ENCODE data around the gene SAMD14.

SAMD14 gene

GRCh38 chr17:50099003-50099402 is 31.0 kb downstream of the SAMD14 start:
- no peaks in the 10 kb centered on the region for H3K36me3 Mint-ChIP-seq (ENCODE audit: low read depth)
- no peak overlapping the region for H3K27ac Mint-ChIP-seq
- no peaks in the 10 kb centered on the region for H3K9me3 Mint-ChIP-seq
- H3K27me3 Mint-ChIP-seq (ENCODE audit: low read depth): no peaks in the 10 kb centered on the region
- H3K4me1 Mint-ChIP-seq (ENCODE audit: low read depth): peaks cover 20% of the 10 kb centered on the region
- H3K4me3 Mint-ChIP-seq: no peak overlapping the region
- no peak for DNase-seq (ENCODE audit: low spot score)

- DNase-seq (ENCODE audit: low spot score): no peak
- Mint-ChIP-seq H3K4me1 (ENCODE audit: low read depth) (peaks cover 20% of the 10 kb centered on the region), H3K27ac (no peak overlapping the region), H3K36me3 (ENCODE audit: low read depth) (no peaks in the 10 kb centered on the region), H3K9me3 (no peaks in the 10 kb centered on the region), H3K4me3 (no peak overlapping the region), H3K27me3 (ENCODE audit: low read depth) (no peaks in the 10 kb centered on the region)
Measured at GRCh38 chr17:50098583-50098982, 31.4 kb downstream of the SAMD14 start.

GRCh38 chr17:50097926-50098325 is 32.0 kb downstream of the SAMD14 start:
- DNase-seq (ENCODE audit: low spot score): no peak
- H3K27ac Mint-ChIP-seq: no peak overlapping the region
- H3K9me3 Mint-ChIP-seq: no peaks in the 10 kb centered on the region
- no peak overlapping the region for H3K4me3 Mint-ChIP-seq
- H3K36me3 Mint-ChIP-seq (ENCODE audit: low read depth): no peaks in the 10 kb centered on the region
- no peaks in the 10 kb centered on the region for H3K27me3 Mint-ChIP-seq (ENCODE audit: low read depth)
- peaks cover 20% of the 10 kb centered on the region for H3K4me1 Mint-ChIP-seq (ENCODE audit: low read depth)

GRCh38 chr17:50097455-50097854 is 32.5 kb downstream of the SAMD14 start:
- DNase-seq (ENCODE audit: low spot score): no peak
- H3K27me3 Mint-ChIP-seq (ENCODE audit: low read depth): no peaks in the 10 kb centered on the region
- peaks cover 20% of the 10 kb centered on the region for H3K4me1 Mint-ChIP-seq (ENCODE audit: low read depth)
- no peak overlapping the region for H3K4me3 Mint-ChIP-seq
- no peaks in the 10 kb centered on the region for H3K36me3 Mint-ChIP-seq (ENCODE audit: low read depth)
- no peak overlapping the region for H3K27ac Mint-ChIP-seq
- no peaks in the 10 kb centered on the region for H3K9me3 Mint-ChIP-seq

- no peak for DNase-seq (ENCODE audit: low spot score)
- Mint-ChIP-seq H3K4me1 (ENCODE audit: low read depth) (peaks cover 20% of the 10 kb centered on the region), H3K27ac (no peak overlapping the region), H3K4me3 (no peak overlapping the region), H3K9me3 (no peaks in the 10 kb centered on the region), H3K27me3 (ENCODE audit: low read depth) (no peaks in the 10 kb centered on the region), H3K36me3 (ENCODE audit: low read depth) (no peaks in the 10 kb centered on the region)
Measured at GRCh38 chr17:50096758-50097157, 33.2 kb downstream of the SAMD14 start.

GRCh38 chr17:50096092-50096491 is 33.9 kb downstream of the SAMD14 start:
- DNase-seq (ENCODE audit: low spot score): no peak
- no peaks in the 10 kb centered on the region for H3K36me3 Mint-ChIP-seq (ENCODE audit: low read depth)
- H3K27me3 Mint-ChIP-seq (ENCODE audit: low read depth): no peaks in the 10 kb centered on the region
- H3K9me3 Mint-ChIP-seq: no peaks in the 10 kb centered on the region
- H3K4me3 Mint-ChIP-seq: peak overlapping the region; percentile 95
- H3K27ac Mint-ChIP-seq: peak overlapping the region; percentile 88
- H3K4me1 Mint-ChIP-seq (ENCODE audit: low read depth): peaks cover 20% of the 10 kb centered on the region

- no peak for DNase-seq (ENCODE audit: low spot score)
- H3K27ac Mint-ChIP-seq: peak overlapping the region; percentile 88
- peak overlapping the region; percentile 95 for H3K4me3 Mint-ChIP-seq
Measured at GRCh38 chr17:50095626-50096037, 34.3 kb downstream of the SAMD14 start.

GRCh38 chr17:50094753-50095619 is 35.0 kb downstream of the SAMD14 start, which contains the start of gene PDK2:
Gene PDK2 (plus strand): TSS chr17:50095351. CDS start chr17:50095436, 85 bp downstream.
- Mint-ChIP-seq H3K27ac (peak within 1 kb of the TSS; percentile 88), H3K9me3 (no peaks in the 10 kb centered on the region), H3K4me3 (peak within 1 kb of the TSS; percentile 95), H3K27me3 (ENCODE audit: low read depth) (no peaks in the 10 kb centered on the region), H3K36me3 (ENCODE audit: low read depth) (no peaks in the 10 kb centered on the region), H3K4me1 (ENCODE audit: low read depth) (peaks cover 20% of the 10 kb centered on the region)
- DNase-seq (ENCODE audit: low spot score): peak; percentile 96

More at GRCh38 chr17:50095626-50096037, 34.3 kb downstream of the SAMD14 start:
- Mint-ChIP-seq H3K4me1 (ENCODE audit: low read depth) (peaks cover 20% of the 10 kb centered on the region), H3K27me3 (ENCODE audit: low read depth) (no peaks in the 10 kb centered on the region), H3K9me3 (no peaks in the 10 kb centered on the region), H3K36me3 (ENCODE audit: low read depth) (no peaks in the 10 kb centered on the region)

- H3K4me3 Mint-ChIP-seq: peak overlapping the region; percentile 95
Measured at GRCh38 chr17:50094243-50094752, 35.7 kb downstream of the SAMD14 start.

GRCh38 chr17:50093807-50094206 is 36.2 kb downstream of the SAMD14 start:
- H3K4me3 Mint-ChIP-seq: no peak overlapping the region
- no peak for DNase-seq (ENCODE audit: low spot score)
- no peaks in the 10 kb centered on the region for H3K9me3 Mint-ChIP-seq
- H3K27me3 Mint-ChIP-seq (ENCODE audit: low read depth): no peaks in the 10 kb centered on the region
- H3K27ac Mint-ChIP-seq: no peak overlapping the region
- H3K4me1 Mint-ChIP-seq (ENCODE audit: low read depth): peaks cover 20% of the 10 kb centered on the region
- H3K36me3 Mint-ChIP-seq (ENCODE audit: low read depth): no peaks in the 10 kb centered on the region

More at GRCh38 chr17:50094243-50094752, 35.7 kb downstream of the SAMD14 start:
- Mint-ChIP-seq H3K36me3 (ENCODE audit: low read depth) (no peaks in the 10 kb centered on the region), H3K4me1 (ENCODE audit: low read depth) (peaks cover 20% of the 10 kb centered on the region), H3K27ac (peak overlapping the region; percentile 88), H3K27me3 (ENCODE audit: low read depth) (no peaks in the 10 kb centered on the region), H3K9me3 (no peaks in the 10 kb centered on the region)
- DNase-seq (ENCODE audit: low spot score): peak; percentile 82

- H3K4me3 Mint-ChIP-seq: no peak overlapping the region
- no peaks in the 10 kb centered on the region for H3K9me3 Mint-ChIP-seq
- no peaks in the 10 kb centered on the region for H3K36me3 Mint-ChIP-seq (ENCODE audit: low read depth)
- DNase-seq (ENCODE audit: low spot score): no peak
- no peak overlapping the region for H3K27ac Mint-ChIP-seq
- no peaks in the 10 kb centered on the region for H3K27me3 Mint-ChIP-seq (ENCODE audit: low read depth)
- peaks cover 20% of the 10 kb centered on the region for H3K4me1 Mint-ChIP-seq (ENCODE audit: low read depth)
Measured at GRCh38 chr17:50093246-50093645, 36.7 kb downstream of the SAMD14 start.

GRCh38 chr17:50091918-50092285 is 38.1 kb downstream of the SAMD14 start:
- no peak overlapping the region for H3K4me3 Mint-ChIP-seq
- H3K4me1 Mint-ChIP-seq (ENCODE audit: low read depth): peaks cover 20% of the 10 kb centered on the region
- no peaks in the 10 kb centered on the region for H3K9me3 Mint-ChIP-seq
- no peak overlapping the region for H3K27ac Mint-ChIP-seq
- no peaks in the 10 kb centered on the region for H3K36me3 Mint-ChIP-seq (ENCODE audit: low read depth)
- no peaks in the 10 kb centered on the region for H3K27me3 Mint-ChIP-seq (ENCODE audit: low read depth)
- DNase-seq (ENCODE audit: low spot score): no peak

GRCh38 chr17:50090971-50091917 is 38.7 kb downstream of the SAMD14 start:
- Mint-ChIP-seq H3K9me3 (no peaks in the 10 kb centered on the region), H3K4me1 (ENCODE audit: low read depth) (peaks cover 16% of the 10 kb centered on the region), H3K36me3 (ENCODE audit: low read depth) (no peaks in the 10 kb centered on the region), H3K27me3 (ENCODE audit: low read depth) (no peaks in the 10 kb centered on the region), H3K27ac (no peak overlapping the region), H3K4me3 (no peak overlapping the region)
- DNase-seq (ENCODE audit: low spot score): no peak

GRCh38 chr17:50090071-50090470 is 39.9 kb downstream of the SAMD14 start:
- Mint-ChIP-seq H3K4me1 (ENCODE audit: low read depth) (peaks cover 9% of the 10 kb centered on the region), H3K27ac (no peak overlapping the region), H3K36me3 (ENCODE audit: low read depth) (no peaks in the 10 kb centered on the region), H3K9me3 (no peaks in the 10 kb centered on the region), H3K27me3 (ENCODE audit: low read depth) (no peaks in the 10 kb centered on the region), H3K4me3 (no peak overlapping the region)
- DNase-seq (ENCODE audit: low spot score): no peak
